ENCODE data around the gene RBM12.

Gene RBM12

DNA sequence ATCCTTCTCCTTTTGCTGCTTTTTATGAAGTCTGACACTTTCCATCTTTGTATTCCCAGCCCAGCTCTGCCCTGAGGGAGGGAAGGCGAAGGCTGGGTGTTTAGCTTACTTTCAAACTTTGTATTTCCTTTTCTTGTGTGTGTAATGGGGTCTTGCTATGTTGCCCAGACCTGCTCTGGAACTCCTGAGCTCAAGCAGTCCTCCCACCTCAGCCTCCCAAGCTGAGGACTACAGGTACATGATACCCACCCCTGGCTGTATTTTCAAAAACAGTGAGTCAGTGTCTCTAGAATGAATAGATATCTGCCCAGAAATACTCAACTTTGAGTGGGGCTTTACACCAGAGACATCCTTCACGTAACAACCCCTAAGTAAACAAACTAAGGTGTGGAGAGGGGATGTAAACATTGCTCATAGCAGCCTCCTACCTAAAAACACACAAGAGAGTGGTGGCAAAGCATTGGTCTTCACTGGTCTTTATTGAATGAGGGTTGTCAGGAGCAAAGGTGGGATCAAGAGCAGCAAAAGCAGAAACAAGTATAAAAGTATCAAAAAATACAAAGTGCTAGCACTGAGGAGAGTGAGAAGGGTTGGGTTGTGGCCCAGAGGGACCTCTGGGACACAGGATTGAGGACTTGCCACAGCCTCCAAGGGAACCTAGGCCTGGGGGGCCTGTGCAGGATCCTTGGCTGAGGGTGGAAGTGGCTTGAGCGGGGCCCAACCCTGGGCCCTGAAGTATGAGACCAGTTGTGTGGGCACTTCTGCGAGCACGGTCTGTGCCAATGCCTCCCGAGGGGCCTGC, 38.9 kb downstream of the RBM12 start:
- DNase-seq (ENCODE audit: low read depth, low spot score), result no peak

DNA sequence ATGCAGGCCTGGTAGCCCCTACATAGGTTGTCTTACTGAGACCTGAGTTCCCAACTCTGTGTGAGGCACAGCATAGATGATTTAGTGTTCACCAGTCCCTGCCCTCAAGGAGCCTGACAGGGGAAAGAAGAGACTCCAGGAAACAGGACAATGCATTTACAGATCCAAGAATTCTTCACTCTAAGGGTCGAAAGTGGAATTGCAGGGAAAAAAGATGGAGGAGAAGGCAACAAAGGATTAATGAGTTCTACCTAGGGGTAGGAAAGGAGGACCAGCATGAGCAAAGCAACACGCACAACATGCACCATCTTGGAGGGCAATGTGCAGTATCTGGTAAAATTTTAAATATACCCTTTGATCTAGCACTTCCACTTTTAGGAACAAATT, 43.1 kb downstream of the RBM12 start:
- no peak for DNase-seq (ENCODE audit: low read depth, low spot score)

DNA sequence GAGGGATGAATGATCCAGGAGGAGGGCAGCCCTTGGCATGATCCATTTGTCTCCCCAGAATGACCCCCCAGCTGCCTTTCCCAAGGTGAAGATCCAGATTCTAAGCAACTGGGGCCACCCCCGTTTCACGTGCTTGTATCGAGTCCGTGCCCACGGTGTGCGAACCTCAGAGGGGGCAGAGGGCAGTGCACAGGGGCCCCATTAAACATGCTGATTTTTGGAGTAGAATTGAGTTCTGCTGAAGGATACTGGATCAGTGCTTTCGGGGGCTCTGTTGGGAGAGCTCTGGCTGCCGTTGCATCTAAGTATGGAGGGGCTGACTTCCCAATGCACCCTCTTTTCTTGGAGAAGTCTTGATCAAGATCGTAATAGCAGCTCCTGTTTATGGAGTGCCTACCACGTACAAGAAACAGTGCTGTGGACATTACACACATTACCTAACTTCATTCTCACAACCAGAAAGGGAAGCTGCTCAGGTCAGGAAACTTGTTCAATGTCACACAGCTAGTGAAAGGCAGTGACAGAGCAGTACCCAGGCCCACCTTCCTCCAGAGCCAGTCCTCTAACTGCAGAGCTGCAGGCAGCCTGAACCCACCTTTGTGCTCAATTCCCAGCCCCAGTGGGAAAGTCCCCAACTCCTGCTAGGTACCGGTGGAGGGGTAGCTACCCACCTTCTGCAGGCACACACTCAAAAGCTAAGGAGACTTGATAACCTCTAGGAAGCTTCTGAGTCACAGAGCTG, 43.7 kb downstream of the RBM12 start:
- no peak for DNase-seq (ENCODE audit: low read depth, low spot score)

DNA sequence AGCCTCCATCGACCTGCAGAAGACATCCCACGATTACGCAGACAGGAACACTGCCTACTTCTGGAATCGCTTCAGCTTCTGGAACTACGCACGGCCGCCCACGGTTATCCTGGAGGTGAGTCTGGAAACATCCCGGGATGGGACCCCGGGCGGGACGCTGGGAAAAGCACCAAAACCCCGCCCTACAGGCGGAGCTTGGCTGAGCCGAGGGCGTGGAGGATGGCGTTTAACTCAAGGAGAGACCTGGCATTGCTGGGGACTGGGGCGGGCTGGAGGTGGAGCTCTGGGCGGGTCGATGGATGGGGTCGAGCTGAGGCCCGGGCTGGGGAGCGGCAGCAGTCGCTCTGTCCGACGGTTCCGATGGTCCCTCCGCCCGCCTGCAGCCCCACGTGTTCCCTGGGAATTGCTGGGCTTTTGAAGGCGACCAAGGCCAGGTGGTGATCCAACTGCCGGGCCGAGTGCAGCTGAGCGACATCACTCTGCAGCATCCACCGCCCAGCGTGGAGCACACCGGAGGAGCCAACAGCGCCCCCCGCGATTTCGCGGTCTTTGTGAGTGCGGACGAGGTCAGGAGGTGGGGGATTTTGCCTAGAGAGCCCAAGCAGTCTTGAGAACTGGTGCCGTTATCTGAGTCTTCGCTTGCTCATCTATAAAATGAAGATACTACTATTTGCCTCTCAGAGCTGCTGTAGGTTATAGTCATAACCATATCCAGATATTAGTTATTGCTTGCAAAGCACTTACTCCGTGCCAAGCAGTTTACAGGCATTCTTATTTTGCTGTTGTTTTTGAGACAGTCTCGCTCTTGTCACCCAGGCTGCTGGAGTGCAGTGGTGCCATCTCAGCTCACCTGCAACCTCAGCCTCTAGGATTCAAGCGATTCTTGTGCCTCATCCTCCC, 45.3 kb downstream of the RBM12 start:
- peak; percentile 65 for DNase-seq (ENCODE audit: low read depth, low spot score)

DNA sequence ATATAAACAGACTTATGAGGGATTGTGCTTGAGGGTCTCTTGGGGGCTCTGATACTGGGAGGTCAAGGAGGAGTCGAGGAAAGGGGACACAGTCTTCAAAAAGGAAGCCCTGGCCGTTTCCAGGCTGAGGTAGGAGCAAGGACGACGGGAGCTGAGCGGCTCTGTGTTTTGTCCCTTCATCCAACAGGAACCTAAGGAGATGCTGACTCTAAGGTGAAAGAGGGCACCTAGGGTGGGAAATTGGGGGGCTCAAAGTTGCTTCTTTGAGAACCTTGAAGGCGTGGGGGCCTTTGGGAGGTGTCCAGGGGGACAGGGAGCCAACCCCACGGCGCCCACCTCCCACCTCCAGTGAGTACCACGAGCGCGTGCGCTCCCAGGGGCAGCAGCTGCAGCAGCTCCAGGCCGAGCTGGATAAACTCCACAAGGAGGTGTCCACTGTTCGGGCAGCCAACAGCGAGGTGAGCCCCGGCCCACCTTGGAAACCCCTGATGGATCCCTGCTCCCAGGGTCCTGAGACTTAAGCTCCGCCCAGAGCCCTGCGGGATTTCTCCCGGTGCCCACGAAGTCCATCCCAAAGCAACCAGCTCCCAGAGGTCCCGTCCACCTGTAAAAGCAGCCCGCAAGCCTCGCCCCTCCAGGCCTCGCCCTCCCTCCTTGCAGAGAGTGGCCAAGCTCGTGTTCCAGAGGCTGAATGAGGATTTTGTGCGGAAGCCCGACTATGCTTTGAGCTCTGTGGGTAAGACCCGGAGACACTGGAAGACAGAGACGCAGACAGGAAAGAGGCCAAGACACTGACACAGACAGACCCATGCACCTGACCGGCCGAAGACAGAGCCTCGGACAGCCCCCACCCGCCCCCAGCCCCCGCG, 46.2 kb downstream of the RBM12 start:
- no peak for DNase-seq (ENCODE audit: low read depth, low spot score)

DNA sequence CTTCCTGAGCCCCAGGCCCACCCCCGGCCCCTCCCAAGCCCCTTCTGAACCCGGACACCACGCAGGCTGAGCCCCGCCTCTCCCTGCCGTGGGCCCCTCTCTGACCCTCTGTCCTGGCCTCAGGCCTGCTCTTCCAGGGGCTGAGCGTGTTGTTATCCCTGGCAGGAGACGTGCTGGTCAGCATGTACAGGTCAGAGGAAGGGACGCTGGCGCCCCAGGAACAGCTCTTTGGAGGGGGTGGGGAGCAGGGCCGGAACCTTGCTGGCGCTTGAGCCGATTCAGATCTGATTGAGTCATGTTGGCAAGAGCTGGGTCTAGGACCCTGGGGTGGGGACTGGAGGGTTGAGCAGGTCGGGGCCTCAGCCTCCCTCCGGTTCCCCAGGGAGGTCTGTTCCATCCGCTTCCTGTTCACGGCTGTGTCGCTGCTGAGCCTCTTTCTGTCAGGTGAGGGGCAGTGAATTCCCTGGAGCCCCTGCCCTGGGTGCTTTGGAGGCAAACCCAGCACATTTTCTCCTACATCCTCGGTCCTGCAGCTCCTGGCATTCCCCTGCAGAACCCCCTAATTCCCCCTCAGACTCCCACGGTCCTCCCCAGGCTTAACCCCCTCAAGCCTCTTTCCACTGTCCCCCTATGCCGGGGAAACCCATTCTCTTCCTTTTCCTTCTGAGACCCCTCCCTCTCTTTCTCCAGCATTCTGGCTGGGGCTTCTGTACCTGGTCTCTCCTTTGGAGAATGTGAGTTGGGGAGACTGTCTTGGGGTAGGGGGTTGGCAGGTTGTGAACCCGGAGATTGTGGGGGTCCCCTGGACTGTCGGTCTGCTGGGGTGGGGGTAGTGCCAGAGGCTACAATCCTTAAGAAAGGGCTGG, 47.1 kb downstream of the RBM12 start:
- no peak for DNase-seq (ENCODE audit: low read depth, low spot score)

DNA sequence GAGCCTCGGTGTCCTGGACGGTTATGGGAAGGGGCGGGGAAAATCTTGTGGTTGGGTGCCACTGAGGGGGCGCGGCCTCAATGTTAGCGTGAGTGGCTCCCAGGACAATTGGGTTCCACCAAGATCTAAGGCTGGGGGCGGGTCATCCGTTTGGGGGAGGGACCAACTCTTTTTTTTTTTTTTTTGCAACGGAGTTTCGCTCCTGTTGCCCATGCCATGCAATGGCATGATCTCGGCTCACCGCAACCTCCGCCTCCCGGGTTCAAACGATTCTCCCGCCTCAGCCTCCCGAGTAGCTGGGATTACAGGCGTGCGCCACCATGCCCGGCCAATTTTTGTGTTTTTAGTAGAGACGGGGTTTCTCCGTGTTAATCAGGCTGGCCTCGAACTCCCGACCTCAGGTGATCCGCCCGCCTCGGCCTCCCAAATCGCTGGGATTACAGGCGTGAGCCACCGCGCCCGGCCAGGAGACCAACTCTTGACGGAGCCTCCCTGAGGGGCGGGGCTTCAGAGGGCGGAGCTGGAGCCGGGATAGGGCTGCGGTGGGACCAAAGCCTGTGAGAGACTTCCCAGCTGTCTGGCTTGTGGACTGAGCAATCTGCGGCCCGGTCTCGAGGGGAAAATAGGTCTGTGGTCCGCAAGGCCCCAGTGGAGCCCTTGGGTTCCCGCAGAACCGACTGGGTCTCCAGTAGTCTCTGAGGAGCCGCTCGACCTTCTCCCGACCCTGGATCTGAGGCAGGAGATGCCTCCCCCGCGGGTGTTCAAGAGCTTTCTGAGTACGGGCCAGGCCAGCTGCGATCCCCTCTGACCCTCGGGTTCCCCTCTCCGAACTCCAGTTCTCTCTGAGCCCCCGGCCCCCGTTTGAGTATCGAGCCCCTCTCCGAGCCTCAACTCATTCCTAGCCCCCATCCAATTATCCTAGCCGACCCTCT, 48.0 kb downstream of the RBM12 start:
- DNase-seq (ENCODE audit: low read depth, low spot score), result peak; percentile 99

DNA sequence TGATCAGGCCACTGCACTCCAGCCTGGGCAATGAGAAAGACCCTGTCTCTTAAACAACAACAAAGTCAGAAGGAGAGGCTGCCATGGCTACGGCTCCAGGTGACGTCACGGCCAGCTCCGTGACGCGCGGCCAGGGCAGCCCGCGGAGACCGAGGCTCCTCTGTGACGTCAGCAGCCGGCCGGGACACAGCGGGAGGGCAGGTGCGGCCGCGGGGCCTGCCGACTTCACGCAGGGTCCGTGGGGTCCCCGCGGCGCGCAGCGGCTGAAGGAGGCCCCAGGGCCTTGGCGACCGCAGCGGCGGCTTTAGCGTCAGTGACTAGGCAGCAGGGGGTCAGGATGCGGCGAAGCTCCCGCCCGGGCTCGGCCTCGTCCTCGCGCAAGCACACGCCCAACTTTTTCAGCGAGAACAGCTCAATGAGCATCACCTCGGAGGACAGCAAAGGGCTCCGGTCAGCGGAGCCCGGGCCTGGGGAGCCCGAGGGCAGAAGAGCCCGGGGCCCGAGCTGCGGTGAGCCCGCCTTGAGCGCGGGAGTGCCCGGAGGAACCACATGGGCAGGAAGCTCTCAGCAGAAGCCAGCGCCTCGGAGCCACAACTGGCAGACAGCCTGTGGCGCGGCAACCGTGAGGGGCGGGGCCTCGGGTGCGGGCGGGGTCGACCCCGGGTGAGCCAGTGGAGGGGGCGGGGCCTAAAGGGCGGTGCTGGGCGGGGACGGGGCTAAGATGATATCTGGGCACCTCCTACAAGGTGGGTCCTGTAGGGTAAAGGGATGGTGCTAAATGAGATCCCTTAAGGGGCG, 48.8 kb downstream of the RBM12 start, which contains the start of gene SPAG4:
Gene SPAG4, plus strand, starts transcription at position 163 of the 798 bp plus-strand sequence. Its CDS starts 175 bp downstream, at position 338.
- DNase-seq (ENCODE audit: low read depth, low spot score), result peak; percentile 46

DNA sequence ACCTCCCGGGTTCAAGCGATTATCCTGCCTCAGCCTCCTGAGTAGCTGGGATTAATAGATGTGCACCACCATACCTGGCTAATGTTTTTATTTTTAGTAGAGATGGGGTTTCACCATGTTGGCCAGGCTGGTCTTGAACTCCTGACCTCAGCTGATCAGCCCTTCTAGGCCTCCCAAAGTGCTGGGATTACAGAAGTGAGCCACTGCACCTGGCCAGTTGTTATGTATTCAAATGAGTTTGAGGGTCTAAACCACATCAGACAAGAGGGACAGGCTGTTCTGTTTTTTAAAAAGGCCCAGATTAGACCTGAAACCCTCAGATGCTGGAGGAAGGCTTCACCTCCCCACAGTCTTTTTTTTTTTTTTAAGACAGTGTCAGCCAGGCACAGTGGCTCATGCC, 53.2 kb downstream of the RBM12 start:
- DNase-seq (ENCODE audit: low read depth, low spot score), result no peak

DNA sequence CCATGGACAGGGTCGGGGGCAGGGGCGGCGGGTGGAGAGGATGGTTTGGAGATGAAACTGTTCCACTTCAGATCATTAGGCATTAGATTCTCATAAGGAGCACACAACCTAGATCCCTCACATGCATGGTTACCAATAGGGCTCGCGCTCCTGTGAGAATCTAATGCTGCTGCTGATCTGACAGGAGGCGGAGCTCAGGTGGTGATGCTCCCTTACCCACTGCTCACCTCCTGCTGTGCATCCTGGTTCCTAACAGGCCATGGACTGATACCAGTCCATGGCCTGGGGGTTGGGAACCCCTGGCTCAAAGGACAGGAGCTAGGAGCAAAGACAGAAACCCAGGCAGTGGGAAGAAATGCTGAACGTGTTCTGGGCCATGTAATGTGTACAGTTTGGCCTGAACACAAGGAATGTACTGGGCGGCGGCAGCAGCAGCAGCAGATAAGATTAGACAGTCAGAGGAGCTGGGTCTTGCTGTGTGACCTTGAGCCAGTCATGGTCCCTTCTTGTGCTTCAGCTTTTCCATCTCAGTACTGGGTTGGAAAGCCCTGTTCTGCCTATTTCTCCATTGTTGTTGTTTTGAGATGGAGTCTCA, 53.8 kb downstream of the RBM12 start:
- no peak for DNase-seq (ENCODE audit: low read depth, low spot score)

DNA sequence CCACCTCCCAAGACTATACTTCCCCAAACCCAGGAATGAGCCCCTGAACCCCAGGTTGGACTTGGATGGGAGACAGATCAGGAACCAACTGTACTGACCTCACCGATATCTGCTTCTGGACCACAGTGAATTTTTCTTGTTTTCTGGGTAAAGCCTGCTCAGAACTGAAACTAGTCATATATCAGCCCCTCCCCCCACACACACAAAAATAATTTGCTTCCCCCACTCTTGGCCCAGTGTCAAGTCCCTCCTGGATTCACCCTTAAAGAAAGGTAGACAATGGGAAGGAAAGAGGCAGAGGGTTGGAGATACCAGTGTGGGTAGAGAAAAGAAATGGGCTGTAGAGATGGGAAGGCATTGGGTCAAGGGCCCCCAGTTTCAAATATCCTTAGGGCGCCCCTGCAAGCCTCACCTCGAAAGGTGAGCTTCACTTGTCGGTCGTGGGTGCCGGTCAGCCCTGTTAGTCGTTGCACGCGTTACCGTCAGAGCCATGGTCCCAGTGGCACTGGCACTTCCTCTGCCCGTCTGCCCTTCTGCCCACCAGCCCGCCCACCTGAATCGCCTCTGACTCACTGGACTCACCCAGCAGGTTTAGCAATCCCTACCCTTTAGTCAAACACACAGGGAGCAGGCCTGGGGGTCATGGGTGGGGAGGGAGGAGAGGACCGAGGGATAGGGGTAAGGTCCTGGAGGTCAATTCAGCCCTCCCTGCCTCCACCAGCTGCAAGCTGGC, 57.5 kb downstream of the RBM12 start:
- no peak for DNase-seq (ENCODE audit: low read depth, low spot score)

DNA sequence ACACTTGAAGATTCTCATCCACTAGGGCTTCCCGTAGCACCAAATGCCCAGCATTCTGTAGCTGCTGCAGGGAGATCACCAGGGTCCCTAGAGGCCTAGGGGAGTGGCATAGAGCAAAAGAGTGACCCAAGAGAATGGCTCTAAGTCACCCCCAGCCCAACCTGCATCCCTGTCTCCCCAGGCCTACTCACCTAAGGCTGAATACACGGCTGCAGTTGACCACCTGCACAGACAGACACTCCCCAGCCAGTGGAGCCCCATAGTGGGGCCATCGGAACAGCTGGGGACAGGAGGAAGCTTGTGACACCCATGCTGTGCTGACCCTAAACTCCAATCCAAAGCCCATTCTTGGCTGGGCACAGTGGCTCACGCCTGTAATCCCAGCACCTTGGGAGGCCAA, 58.6 kb downstream of the RBM12 start:
- DNase-seq (ENCODE audit: low read depth, low spot score), result no peak

DNA sequence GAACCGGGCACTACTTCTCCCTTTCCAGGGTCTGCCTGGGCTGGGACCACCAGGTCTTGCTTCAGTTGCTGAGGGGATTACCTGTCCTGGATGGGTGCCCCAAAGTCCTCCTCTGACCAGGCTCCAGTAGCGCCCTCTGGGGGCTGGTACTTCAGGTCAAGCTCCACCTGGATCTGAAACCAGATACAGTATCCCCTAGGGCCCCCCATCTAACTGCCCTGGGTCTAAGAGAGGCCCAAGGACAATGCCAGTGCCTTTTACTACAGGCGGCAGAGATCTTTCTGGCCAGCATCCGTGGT, 60.3 kb downstream of the RBM12 start:
- DNase-seq (ENCODE audit: low read depth, low spot score), result no peak

DNA sequence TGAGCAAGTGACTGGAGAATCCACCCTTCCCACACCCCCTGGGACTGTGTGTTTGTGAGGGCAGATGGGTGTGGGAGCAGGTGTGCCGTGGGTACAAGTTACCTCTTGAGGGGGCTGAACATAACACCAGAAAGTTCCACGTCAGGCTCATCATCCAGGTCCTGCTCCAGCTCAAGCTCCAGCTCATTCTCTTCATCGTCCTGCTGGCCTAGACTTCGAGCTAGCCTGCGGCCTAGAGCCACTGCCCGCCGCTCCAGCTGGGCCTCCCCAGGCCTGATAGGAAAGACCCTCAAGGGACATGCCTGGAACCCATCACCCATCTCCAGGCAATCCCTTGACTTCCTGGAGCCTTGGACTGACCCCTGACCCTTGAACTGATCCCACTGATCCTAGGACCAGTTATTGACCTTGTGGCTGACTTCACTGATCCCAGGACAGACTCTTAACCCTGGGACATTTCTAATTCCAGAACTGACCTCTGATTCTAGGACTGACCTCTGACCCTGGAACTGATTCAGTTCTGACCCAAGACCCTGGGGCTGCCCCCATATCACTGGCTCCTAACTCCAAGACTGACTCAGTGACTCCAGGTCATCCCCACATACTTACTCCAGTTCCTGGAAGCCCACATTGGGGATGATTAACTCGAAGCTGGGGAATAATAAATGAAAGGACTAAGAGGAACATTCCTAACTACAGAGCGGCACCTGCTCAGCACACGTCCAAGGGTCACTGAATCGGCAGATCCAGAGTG, 60.8 kb downstream of the RBM12 start:
- no peak for DNase-seq (ENCODE audit: low read depth, low spot score)

DNA sequence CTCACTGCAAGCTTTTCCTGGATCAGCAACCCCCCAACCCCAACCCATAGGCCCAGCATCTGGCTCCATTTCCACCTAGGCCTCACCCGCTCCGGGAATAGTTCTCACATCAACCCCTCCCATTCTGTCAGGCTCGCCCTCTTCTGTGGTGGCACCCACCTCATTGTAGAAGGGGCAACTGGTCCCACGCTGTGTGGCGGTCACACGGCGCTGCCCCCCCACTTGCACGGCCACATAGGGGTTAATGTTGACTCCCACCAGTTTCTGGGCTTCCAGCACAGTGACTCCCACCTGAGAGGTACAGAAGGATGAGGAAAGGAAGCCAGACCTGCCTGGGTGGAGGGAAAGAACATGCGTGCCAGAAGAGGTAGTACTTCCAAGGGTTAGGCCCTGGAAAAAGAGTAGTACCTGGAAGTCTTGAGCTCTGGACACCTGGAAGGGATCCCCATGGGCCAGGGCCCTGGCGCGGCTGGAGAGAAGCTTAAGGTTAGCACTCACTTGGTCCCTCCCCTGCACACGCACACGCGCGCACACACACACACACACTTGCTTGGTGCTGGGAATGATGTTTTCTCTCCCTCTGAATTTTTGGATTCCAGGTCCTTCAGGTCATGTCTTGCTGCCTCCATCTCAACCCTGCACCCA, 61.7 kb downstream of the RBM12 start:
- DNase-seq (ENCODE audit: low read depth, low spot score), result no peak

DNA sequence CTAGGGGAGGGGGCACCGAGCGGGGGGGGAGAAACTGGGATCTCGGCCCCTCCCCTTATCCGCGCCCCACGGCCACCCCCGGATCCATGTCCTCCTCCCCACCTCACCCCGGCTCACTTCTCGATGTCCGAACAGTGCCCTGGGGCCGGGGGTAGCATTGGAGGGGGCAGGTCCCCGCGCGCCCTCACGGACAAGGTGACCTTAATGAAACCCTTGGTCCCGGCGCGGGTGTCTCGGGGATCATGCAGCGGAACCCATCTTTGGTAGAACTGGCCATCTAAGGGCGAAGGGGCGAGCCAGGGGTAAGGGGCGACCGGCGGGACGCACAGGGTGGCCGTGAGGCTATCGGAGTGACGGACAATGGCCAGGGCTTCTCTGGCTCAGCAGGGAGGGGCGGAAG, 62.7 kb downstream of the RBM12 start:
- no peak for DNase-seq (ENCODE audit: low read depth, low spot score)
